Cardiac fibroblast (primary cell): ENCODE measurements around the gene SLC35F3.

ENCODE experiments used
- DNase-seq, 2 donors: peaks; one replicate each; pipeline versions ENCODE4 v3.0.0 to v3.0.0-alpha.2; 2010; ENCODE audit warnings: low read depth in 2 of 2
- H3K4me3 ChIP-seq, 2 donors: replicated peaks in 1 of 2; 1 replicate in 1 of 2; 2 replicates in 1 of 2; pipeline ENCODE4 v1.5.1; 2011; ENCODE audit warnings: low read depth in 2 of 2, low read length in 2 of 2, mild to moderate bottlenecking in 2 of 2, moderate library complexity in 1 of 2
- CTCF ChIP-seq: IDR thresholded peaks from one replicate; pipeline ENCODE4 v1.5.1; 2011; ENCODE audit warnings: low read depth, mild to moderate bottlenecking, low read length, inconsistent platforms

The SLC35F3 gene

DNA sequence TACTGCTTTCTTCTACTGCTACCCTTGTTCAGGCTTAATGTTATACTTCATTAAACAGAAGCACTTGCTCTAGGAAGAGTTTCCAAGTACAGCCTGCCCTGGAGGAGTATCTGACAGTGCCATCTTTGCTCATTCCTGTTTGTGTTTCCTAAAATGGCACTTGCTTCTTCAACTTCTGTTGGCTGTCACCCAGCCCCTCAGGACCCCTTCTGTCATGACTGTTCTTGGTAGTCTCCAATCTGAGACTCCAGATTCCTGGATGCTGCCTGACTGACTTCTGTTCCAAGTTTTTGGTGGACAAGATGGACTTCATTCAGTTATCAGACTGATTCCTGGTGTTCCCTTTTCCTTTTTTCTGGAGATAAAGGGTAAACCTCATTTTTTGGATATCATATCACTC lies 104.1 kb downstream of the SLC35F3 start:
- TF ChIP-seq CTCF, result no peak
- no peak overlapping the region for H3K4me3 ChIP-seq
- DNase-seq, result no peak

- TF ChIP-seq CTCF, result no peak
- no peak overlapping the region for H3K4me3 ChIP-seq
- no peak for DNase-seq
Measured at GRCh38 chr1:234009668-234010067, 105.2 kb downstream of the SLC35F3 start.

DNA sequence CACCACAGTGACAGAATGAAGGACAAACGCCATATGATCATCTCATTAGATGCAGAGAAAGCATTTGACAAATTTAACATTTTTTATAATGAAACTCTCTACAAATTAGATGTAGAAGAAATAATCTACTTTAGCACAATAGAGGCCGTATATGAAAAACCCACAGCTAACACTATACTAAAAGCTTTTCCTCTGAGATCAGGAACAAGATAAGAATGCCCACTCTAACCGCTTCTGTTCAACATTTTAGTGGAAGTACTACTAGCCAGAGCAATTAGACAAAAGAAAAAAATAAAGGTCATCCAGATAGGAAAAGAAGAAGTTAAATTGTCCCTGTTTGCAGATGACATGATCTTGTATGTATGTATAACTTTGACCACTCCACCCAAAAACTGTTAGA lies 109.7 kb downstream of the SLC35F3 start:
- TF ChIP-seq CTCF, result no peak
- DNase-seq, result no peak
- H3K4me3 ChIP-seq, result no peak overlapping the region

DNA sequence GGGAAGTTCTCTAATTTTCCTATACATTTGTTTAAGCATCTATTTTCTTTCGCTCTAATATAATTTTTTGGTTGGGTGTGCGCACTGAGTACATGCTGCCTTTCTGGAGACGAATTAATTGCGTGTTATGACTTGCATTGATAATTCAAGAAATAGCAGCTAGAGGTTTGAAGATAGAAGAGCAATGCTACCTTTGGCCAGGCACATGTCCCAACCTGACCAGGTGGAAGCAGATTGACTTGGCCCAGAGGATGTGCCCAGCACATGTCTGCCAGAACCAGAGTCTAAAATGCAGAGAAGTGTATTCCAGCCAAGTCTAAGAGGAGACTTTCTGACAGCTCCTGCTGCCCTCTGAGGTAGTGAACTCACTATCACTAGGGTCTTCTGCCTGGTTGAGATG lies 114.3 kb downstream of the SLC35F3 start:
- no peak overlapping the region for H3K4me3 ChIP-seq
- no peak for DNase-seq
- no peak for TF ChIP-seq CTCF

DNA sequence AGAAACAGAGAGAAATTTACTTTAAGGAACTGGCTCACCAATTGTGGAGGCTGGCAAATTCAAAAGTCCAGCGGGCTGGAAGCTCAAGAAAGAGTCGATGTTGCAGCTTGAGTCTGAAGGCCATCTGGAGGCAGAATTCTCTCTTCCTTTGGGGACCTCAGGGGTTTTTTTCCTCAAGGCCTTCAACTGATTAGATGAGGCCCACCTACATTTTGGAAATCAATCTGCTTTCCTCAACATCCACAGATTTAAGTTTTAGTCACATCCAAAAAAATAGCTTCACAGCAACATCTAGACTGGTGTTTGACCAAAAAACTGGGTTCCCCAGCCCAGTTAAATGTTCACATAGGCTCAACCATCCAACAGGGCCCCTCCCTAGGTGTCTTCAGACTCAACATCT lies 114.9 kb downstream of the SLC35F3 start:
- H3K4me3 ChIP-seq, result no peak overlapping the region
- no peak for TF ChIP-seq CTCF
- DNase-seq, result no peak

DNA sequence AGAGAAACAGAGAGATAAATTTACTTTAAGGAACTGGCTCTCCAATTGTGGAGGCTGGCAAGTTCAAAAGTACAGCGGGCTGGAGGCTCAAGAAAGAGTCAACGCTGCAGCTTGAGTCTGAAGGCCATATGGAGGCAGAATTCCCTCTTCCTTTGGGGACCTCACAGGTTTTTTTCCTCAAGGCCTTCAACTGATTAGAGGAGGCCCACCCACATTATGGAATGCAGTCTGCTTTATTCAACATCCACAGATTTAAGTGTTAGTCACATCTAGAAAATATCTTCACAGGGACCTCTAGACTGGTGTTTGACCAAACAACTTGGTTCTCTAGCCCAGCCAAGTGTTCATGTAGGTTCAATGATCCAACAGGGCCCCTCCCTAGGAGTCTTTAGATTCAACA lies 117.8 kb downstream of the SLC35F3 start:
- TF ChIP-seq CTCF, result no peak
- no peak for DNase-seq
- no peak overlapping the region for H3K4me3 ChIP-seq

DNA sequence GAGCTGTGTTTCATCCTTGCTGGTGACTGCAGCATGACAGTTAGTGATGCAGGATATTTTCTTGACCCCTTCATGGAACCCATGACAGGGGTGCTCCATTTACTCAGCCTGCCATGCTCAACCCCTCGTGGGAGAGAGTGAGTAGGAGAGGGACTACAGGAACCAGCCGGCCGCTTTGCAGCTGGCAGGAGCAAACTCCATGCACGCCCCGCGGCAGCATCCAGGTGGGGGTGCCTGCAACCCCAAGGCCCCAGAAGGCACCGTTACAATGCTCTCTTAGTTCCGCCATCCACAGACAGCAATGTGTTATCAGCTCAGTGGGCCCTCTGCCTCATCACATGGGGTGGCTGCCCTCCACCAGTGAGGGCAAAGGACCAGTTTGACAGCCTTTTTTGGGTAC lies 135.1 kb downstream of the SLC35F3 start:
- H3K4me3 ChIP-seq, result no peak overlapping the region
- DNase-seq, result no peak
- TF ChIP-seq CTCF, result no peak
